ENCODE data around the gene CD209.

CD209 gene

DNA sequence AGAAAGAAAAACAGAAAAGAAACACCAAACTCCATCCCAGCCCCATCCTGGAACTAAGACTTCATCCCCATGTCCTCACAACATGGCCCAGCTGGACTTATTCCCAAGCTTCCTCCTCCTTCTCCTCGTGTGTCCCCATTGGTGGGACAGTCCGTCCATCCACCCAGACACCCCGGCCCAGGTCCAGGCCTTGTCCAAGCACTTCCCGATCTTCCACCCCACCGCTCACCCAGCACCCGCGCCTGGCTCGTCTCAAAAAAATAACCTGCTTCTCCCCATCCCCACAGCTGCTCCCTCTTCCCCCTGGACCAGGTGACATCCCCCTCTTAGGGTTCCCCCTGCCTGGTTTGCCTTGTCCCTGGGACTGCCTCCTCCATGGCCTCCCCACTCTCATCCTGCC lies 44.0 kb downstream of the CD209 start:
- no peak for DNase-seq

DNA sequence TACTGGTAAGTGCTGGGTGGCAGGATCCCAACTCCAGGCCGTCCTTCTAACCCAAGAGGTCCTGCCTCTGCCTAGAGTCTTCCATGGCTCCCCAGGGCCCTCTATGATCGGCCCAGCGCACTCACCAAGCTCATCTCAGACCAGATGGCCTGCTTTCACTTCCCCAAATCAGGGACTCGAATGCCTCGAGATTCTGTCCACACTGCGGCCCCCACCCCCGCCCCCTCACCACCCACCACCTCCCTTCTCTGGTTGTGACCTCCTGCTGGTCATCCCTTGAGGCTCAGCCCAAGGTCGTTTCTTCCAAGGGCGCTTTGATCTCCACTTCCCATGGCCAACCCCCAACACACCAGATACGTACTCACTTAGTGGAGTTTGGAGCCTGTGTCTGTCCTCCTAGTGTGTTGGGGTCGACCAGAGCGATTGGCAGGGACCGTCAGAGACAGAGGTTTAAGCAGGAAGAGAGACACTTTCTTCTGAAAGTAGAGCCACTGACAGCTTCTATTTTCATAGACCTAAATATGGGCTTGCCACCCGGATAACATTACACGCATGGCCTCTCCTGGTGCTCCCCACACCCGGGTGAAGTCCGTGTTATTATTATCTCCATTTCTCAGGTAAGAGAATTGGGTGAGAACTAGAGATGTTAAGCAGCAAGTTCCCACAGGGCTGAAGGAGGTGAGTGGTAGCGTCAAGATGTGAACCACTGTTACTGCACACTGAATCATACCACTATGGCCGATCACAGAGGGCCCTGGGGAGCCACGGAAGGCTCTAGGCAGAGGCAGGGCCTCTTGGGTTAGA lies 45.5 kb downstream of the CD209 start, which contains the start of gene FCER2:
FCER2 (minus strand) TSS at position 478 of the 804 bp plus-strand sequence. CDS start 2,371 bp downstream, outside the sequence.
- no peak for DNase-seq

DNA sequence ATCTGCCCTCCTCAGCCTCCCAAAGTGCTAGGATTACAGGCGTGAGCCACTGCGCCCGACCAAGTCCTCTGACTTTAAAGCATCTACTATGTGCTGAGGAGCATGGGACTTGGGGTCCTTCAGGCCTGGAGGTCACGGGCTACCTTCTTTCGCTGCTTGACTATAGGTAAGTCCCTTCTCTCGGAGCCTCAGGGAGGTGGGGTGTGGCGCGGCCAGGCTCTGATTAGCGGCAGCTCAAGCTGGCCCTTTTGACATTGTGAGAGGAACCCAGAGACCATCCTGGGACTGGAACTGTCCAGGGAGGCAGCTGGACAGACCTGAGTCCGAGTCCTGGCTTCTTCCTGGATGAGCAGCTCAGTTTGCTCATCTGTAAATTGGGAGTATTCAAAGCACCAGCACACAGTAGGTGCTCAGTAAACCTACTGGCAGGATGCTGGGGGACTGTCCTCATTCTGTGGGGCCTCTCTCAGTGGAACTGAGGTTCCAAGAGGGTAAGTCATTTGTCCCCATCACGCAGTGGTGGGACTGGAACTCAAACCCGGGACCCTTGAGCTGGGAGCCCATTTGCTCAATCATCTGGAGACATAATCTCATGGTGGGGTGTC lies 46.2 kb downstream of the CD209 start:
- no peak for DNase-seq

DNA sequence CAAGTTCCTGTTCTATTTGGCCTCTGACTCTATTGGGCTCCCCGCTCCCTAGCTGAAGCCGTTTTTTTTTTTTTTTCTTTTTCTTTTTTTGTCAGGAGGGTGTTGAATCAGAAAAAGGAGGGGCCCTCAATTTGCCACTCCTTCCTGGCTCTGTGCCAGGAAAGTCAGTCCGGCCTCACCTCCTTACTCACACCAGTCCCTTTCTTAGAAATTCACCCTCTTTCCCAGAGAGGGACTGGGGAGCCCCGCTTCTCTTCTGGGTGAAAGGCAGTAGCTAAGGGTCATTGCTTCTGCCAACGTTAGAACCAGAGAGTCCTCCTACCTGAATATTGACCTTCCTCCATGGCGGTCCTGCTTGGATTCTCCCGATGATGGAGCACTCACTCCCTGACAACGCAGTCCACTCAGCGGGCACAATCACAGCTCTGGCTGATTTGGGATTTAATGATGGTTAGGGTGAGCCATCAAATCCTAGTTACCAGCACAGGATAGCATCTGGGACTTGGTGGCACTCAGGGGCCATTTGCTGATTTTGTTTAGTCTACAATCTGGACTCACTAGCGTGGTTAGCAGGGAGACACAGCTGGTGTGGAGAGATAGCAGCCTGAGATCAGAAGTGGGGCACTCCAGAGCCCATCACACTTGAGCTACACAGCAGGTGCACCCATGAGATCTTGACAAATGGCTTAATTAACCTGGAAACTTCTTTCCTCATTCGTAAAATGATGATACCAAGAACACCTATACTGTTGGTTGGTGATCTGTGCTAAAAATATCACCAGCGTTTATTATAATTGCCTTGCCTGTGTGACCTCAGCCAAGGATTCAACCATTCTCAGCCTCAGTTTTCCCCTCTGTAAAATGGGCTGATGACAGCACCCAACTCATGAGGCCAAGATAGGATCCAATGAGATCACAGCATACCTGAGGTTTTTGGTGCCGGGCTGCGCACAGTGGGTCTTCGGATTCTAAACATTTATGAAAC lies 47.6 kb downstream of the CD209 start:
- DNase-seq = no peak

DNA sequence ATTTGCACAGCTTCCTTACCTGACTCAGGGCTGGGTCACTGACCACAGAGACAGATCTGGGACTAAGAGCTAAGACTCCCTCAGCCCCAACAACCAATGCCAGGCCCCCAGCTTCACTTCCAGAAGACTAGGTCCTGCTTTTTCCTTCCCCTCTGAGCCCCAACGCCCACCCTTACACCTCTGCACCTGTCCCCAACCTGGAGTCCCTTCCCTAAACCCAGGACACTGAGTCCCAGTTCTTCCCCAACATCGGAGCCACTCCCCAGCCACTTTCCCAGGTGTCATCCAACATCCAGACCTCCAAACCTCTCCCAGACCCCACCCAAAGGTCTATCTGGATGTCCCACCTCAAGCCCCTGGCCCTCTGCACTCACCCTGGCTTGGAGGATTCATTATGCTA lies 48.3 kb downstream of the CD209 start:
- no peak for DNase-seq

DNA sequence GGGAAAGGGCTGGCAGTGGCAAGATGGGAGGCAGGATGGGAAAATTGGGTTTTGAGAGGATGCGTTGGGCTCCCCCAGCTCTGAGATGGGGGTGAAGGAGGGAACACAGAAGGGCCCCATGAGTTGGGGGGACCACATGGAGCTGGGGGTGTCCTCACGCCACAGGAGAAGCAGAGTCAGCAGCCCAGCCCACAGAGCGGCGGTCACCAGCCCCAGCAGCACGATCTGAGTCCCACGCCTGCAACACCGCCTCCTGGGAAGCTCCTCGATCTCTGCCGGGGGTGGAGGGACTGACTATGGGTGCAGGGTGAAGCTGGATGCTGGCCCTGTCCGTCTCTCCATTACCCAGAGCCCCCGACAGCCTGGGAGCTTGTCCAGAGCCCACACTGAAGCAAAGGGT lies 48.8 kb downstream of the CD209 start:
- DNase-seq = no peak

DNA sequence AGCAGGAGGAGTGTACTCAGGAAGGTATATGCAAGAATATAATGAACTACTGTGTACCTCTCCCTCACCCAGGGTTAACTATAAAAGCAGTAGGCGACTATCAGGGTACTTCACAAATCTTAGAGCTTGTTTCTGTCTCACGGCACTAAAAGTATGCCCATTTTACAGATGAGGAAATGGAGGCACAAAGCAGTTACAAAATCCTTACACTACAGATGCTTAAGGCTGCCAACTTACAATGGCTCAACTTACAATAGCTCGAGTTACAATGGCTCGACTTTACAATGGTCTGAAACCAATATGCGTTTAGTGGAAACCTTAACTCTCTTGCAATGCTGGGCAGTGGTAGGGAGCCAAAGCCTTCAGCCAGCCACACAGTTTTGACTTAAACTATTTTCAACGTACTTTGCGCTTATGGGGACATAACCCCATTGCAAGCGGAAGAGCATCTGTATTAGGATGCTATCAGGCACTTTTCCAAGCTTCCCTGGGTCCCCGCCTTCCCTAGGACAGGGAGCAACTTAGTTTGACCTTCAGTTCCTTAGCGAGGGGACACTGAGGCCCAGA lies 49.5 kb downstream of the CD209 start:
- DNase-seq = no peak

DNA sequence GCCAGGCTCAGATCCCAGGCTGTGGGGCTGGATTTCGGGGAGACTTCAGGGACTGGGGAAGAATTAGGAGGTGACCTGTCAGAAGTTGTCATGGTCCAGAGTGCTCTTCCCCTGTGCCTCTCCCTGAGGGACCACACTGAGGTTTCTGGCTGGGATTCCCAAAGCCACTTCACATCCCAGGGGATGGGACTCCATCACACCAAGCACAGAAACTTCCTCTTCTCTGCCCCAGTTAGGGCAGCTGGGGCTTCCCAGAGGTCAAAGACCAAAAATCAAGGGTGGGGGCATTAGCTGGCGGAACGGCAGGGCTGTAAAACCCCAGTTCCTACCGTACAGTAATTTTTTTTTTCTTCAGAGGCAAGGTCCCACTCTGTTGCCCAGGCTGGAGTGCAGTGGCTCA lies 52.8 kb downstream of the CD209 start:
- no peak for DNase-seq

DNA sequence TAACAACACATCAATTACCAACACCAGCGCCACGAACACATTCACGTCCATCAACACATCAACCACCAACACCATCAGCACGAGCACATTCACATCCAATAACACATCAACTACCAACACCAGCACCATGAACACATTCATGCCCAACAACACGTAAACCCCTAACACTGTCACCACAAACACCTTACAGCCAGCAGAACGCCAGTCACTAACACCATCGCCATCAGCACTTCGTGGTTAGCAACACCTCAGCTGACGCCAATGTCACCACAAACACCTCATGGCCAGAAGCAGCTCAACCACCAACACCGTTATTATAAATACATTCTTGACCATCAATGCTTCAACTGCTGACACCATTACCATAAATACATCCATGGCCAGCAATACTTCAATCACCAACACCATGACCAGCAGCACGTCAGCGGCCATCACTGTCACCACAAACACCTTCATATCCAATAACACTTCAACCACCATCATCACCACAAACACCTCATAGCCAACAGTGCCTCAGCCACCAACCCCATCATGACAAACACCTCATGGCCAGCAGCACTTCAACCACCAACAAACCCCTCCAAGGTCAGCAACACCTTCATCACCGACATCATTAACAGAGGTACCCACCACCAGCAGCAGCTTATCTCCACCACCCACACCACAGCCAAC lies 54.8 kb downstream of the CD209 start:
- DNase-seq = no peak

DNA sequence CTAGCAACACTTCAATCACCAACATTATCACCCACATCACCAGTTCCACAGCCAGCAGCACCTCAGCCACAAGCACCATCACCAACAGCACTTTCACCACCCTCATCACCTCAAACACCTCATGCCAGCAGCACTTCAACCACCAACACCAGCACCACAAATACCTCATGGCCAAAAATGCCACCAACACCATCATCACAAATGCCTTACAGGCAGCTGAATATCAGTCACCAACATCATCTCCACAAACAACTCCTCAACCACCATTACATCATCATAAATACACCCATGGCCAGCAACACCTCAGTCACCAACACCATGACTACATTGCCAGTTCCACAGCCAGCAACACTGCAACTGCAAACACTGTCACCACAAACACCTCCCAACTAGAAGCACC lies 55.8 kb downstream of the CD209 start:
- no peak for DNase-seq

DNA sequence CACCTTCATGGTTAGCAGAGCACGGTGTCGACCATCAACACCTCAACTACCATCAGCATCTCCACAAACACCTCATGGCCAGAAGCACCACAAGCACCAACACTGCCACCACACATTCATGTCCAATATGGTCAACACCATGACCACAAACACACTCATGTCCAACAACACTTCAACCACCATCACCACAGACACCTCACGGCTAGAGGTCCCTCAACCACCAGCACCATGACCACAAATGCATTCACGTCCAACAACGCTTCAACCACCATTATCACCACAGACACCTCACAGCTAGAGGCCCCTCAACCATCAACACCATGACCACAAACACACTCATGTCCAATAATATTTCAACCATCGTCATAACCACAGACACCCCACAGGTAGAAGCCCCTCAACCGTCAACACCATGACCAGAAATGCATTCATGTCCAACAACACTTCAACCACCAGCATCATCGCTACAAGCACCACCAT lies 56.5 kb downstream of the CD209 start:
- DNase-seq = no peak
